HG03025 (cell line): ENCODE data around the gene HAND1.

Experiments
- ATAC-seq: cut with Tn5 transposase; IDR thresholded peaks from one replicate; pipeline ENCODE4 v1.9.1; 2021; ENCODE audit warnings: mild to moderate bottlenecking, moderate library complexity; ENCODE audit not compliant: unreplicated experiment, low FRiP score

Gene HAND1

GRCh38 chr5:154479944-154480750, 2.1 kb upstream of the HAND1 start:
- no peak for ATAC-seq

- ATAC-seq = no peak
Observed at GRCh38 chr5:154479160-154479943, 1.3 kb upstream of the HAND1 start.

DNA sequence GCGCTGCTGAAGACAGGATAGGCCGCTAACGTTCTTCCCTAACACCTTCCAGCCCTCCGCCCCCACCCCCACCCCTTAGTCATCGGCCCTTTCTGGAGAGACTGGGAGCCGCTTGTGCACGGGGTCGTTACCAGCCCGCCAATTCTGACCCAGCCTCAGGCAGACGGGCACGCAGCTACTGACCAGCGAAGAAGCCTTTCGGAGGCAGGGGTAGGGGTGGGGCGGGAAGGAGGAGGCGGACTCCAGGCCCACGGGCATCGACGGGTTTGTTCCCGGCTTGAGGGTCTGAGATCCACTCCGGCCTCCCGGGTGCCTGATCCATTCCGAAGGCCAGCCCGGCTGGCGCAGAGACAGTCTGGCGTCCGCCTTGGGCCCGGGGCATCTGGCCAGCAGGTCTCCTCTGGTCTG, 729 bp upstream of the HAND1 start:
- ATAC-seq = no peak

- no peak for ATAC-seq
Observed at GRCh38 chr5:154477382-154478223, 424 bp downstream of the HAND1 start.

- ATAC-seq = no peak
Observed at GRCh38 chr5:154476354-154477205, 1.4 kb downstream of the HAND1 start.

- no peak for ATAC-seq
Observed at GRCh38 chr5:154475591-154476353, 2.3 kb downstream of the HAND1 start.

DNA sequence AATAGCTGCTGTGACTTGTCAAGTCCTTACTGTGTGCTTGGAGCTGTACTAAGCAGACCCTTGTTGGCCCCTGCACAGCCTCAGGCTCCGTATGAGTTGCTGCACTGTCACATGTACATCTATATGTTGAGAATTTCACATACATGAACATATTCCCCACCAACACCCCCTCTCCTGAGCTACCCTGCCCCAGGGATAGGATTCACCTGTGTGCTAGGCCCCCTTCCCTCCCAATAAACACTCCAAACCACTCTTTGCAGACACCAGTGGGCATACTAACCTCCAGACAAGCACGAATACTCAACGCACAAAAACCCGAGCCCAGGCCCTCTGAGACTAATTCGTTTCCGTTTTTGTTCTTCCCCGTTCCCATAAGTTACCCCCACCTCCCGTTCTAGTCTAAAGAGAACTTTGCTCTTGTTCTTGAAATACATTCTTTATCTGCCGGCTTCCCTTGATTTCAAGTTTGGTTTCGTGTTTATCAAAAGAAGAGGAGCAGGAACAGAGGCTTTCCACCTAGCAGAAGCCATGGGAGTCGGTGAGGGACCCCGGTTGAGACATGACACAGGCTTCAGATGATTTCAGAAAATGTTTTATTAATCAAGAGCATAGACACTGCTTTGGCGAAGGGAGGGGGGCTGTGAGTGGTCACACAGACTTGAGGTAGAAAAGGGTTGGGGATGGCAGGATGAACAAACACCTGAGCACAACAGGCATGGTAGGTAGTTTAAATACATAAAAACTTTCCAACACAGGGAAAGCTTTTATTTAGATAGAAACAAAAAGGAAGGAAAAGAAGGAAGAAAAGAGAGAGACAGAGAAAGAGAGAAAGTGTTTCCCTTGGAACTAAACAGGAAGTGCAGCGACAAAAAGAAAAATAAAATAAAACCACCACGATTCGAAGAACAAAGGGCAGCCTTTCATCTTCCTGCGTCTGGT, 3.4 kb downstream of the HAND1 start:
- ATAC-seq = no peak

DNA sequence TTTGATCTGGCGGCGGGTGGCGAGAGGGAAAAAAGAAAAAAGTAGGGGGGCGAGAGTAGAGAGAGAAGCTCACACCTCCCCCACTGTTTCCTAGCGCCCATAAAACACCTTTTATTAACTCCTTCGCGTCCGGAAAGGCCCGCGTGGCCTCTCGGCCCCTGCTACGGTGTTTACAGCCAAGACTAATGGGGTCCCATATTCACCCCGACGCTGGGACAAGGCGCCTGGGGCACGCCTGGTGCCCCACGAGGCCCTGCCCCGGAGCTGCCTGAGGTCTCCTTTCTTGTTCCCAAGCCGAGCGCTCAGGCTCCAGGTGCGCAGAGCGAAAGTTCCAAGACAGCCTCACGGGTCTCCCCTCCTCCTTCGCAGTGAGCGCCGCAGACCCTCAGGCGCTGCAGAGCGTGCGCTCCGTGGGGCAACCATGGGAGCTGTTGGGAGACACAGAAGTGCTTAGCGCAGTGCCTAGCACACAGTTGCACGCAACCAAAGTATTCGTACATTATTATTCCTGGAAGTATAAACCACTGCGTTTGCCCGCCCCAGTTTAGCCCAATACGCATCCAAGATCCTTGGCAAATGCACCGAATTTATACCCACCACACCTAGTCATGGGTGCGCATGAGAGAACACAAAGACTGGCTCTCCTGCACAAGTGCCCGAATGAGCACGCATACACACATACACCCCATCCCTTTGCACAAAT, 4.3 kb downstream of the HAND1 start:
- no peak for ATAC-seq

DNA sequence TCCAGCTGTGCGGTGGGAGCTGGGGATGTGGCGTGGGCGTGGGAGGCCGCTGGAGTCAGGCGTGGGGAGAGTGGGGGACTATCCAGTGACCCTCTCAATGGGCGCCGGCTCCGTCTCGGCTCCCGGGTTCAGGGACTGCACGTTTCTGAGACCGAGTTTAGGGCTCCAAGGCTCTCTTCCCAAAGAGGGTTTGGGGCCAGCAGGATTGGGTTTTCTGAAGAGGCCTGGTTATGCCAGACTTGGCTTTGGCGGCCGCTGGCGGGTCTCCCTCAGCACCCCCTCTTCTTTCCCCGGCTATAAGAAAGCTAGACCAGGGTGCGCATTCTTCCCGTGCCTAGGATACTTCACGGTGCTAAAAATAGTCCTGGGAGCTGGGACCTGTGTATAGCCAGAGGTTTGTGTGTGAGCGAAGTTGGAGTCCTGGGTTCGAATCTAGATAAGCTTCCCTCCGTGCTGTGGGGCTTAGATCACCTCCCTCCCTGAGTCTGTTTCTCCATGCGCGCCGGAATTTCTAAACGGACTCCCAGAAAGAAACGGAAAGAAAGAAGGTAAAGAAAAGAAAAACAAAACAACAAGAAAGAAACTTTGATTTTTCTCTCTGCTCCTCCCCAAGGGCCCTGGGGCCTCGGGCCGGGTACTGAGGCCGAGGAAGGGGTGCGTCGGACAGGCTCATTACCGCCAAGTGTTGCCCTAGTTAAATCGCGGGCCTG, 5.0 kb downstream of the HAND1 start:
- no peak for ATAC-seq

- ATAC-seq = no peak
Observed at GRCh38 chr5:154470947-154471870, 6.8 kb downstream of the HAND1 start.

DNA sequence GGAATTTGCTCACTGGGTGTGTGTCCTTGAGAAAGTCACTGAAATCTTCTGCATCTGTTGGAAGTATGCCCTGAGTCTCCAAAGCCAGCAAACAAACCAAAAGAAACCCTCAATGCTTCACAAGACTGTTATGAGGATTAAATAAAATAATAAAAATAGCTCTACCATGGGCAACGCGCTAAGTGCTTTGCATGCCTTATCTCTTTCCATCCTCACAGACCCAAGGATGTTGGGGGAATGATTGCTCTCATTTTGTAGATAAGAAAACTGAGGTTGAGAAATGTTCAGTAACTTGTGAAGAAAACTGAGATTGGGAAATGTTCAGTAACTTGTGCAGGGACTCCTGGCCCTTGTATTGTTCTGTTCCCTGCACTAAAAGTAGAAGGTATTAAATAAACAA, 7.9 kb downstream of the HAND1 start:
- no peak for ATAC-seq

DNA sequence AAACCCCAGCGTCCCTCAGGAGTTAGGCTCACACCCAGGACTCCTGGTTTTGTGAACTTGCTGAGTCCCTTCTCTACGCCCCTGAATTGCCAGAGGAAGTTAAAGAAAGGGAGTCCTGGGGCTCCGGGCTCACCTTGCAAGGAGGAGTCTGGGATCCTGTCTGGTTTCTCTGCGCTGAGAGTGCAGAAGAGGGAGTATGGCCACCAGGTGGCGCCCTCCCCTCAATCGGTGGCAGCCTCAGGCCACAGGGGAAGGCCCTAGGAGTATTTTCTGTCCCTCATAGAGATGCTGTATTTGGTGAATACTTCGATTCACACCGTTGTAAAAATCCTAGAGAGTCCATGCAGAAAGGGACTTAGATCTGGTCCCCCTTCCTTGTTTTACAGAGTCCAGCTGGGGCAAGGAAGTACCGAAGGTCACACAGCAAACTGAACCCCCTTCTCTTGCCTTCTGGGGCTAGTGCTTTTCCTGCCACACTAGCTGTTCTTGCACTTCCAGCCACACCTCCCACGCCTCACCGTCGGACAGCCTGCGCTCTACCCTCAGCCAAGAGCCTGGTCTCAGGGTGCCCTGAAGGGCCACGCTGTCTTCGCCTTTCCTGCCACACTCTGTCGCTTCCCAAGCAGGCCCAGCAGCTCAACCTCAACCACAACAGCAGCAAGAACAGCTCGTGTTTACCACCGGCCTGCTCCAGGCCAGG, 10.2 kb downstream of the HAND1 start:
- ATAC-seq = peak; percentile 80

DNA sequence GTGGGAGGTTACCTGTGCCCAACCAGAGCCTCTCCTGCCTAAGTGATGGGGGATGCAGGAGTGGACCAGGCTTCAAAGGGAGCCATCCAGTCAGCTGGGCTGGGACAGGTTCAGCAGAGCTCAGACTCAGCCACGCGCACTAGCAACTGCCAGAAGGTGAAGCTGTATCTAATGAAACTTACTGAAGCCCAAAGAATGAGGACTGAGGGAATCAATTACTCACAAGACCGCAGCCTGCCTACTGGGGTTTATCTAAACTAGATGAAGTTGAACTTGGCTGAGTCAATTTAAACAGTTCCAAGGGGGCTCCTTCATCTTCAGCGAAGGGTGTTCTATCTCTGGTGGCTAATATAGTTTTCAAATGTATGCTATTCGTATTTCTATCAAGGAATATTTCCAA, 11.4 kb downstream of the HAND1 start:
- no peak for ATAC-seq

DNA sequence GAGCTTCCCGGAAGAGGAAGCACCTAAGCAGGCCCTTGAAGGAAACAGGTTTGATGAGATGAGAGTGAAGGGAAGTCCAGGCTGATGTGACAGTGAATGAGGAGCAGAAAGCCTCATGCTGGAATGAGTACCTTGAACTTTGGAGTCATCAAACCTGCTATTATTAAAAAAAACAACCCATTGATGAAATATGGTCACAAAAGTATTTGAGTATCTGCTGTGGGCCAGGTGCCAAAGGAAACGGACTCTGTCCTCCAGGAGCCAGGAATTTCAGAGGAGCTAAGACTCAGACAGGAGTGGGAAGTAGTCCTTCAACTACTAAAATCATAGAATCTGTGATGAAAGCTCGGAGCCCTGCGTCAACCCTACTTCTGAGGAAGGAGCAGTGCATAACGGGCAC, 11.9 kb downstream of the HAND1 start:
- ATAC-seq = no peak

DNA sequence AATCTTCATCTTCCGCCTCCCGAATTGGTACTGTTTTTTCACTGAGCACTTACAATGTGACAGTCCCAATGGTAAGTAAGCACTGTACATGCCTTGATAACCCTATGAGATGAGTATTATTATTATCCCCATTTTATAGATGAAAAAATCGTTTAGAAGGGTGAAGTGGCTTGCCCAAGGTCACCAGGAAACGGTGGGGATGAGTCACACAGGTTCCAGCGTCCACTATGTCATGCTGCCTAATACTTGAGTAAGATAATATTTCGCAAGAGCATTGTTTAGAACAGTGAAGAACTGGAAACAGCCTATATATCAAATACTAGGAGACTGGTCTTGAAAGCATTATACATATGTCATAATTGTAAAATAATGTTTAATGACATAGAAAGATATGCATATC, 12.9 kb downstream of the HAND1 start:
- ATAC-seq = no peak
